PC-3 (cell line): ENCODE measurements around the gene DMRTA2. TPM values are rescaled to one million over a fixed set of nuclear protein-coding genes. Genes with fewer than 3 reads are reported as not detected.

Source experiments
- ATAC-seq: fragments of 200-7000 bp; cut with Tn5 transposase; 2 replicates; pipeline ENCODE4 v1.9.1; 2020; ENCODE audit warnings: mild to moderate bottlenecking, moderate library complexity
- BruUV-seq: library from RNA; stranded (reverse); fragments of 400-500 nt; replicated peaks from 2 replicates; lab custom pipeline; 2021; lab: Mats Ljungman, UMichigan
- CTCF ChIA-PET: fragments of 300-600 bp; sonication (Branson Sonifier 250); formaldehyde crosslinking; loops from one replicate; lab custom pipeline; 2022; ENCODE audit warnings: antibody characterized with exemption; lab: Charles Lee
- POLR2A ChIA-PET: fragments of 300-600 bp; sonication (Branson Sonifier 250); formaldehyde crosslinking; loops from one replicate; lab custom pipeline; 2022; ENCODE audit warnings: antibody characterized with exemption; ENCODE audit not compliant: unreplicated experiment; lab: Charles Lee
- DNase-seq: peaks from one replicate; pipeline ENCODE4 v3.0.0-alpha.2; 2015
- H2AFZ ChIP-seq: fragments of 300-600 bp; sonication (generic); 2 replicates; pipeline ENCODE4 v1.6.0; 2016; ENCODE audit warnings: antibody characterized with exemption, low read length
- H3F3A ChIP-seq: fragments of 300-600 bp; sonication (generic); one replicate; pipeline ENCODE4 v1.6.0; 2017; ENCODE audit warnings: antibody characterized with exemption, low read length, control low read depth, mild to moderate bottlenecking; ENCODE audit not compliant: unreplicated experiment
- H3K27ac ChIP-seq: fragments of 300-600 bp; sonication (generic); 2 replicates; pipeline ENCODE4 v1.5.1; 2016; ENCODE audit warnings: mild to moderate bottlenecking, low read length
- H3K27me3 ChIP-seq: fragments of 300-600 bp; sonication (generic); 2 replicates; pipeline ENCODE4 v1.6.1; 2016; ENCODE audit warnings: low read length, mixed read lengths
- H3K36me3 ChIP-seq: fragments of 300-600 bp; sonication (generic); 2 replicates; pipeline ENCODE4 v1.6.1; 2016; ENCODE audit warnings: low read depth, mixed run types, low read length, mixed read lengths
- H3K4me1 ChIP-seq: fragments of 300-600 bp; sonication (generic); 2 replicates; pipeline ENCODE4 v1.5.1; 2016; ENCODE audit warnings: low read length; ENCODE audit not compliant: insufficient read depth
- H3K4me2 ChIP-seq: fragments of 300-600 bp; sonication (generic); 2 replicates; pipeline ENCODE4 v1.6.0; 2016; ENCODE audit warnings: low read length
- H3K4me3 ChIP-seq: fragments of 300-600 bp; sonication (generic); 2 replicates; pipeline ENCODE4 v1.5.1; 2016; ENCODE audit warnings: mild to moderate bottlenecking, low read length, mixed read lengths
- H3K79me2 ChIP-seq: fragments of 300-600 bp; sonication (generic); 2 replicates; pipeline ENCODE4 v1.6.1; 2017; ENCODE audit warnings: low read length, mixed read lengths
- H3K9ac ChIP-seq: fragments of 300-600 bp; sonication (generic); 2 replicates; pipeline ENCODE4 v1.6.0; 2016; ENCODE audit warnings: mild to moderate bottlenecking, low read length
- H3K9me2 ChIP-seq: fragments of 300-600 bp; sonication (generic); replicated peaks from 2 replicates; pipeline ENCODE4 v1.6.1; 2016; ENCODE audit warnings: mixed run types, low read length, mixed read lengths
- H3K9me3 ChIP-seq: fragments of 300-600 bp; sonication (generic); 2 replicates; pipeline ENCODE4 v1.6.1; 2016; ENCODE audit warnings: low read length, mixed read lengths
- H4K20me1 ChIP-seq: fragments of 300-600 bp; sonication (generic); 2 replicates; pipeline ENCODE4 v1.6.1; 2016; ENCODE audit warnings: low read length, mixed read lengths
- EZH2 ChIP-seq: fragments of 300-600 bp; sonication (generic); IDR thresholded peaks from one replicate; pipeline ENCODE4 v1.6.1; 2017; ENCODE audit warnings: antibody characterized with exemption, mild to moderate bottlenecking, low read length; ENCODE audit not compliant: unreplicated experiment
- EZH2phosphoT487 ChIP-seq: fragments of 300-600 bp; sonication (generic); IDR thresholded peaks from 2 replicates; pipeline ENCODE4 v1.6.1; 2018; ENCODE audit warnings: mild to moderate bottlenecking, antibody characterized with exemption, low read length, borderline replicate concordance
- intact Hi-C: fragments of 100-400 bp; cut with micrococcal nuclease; formaldehyde crosslinking; loops from 2 replicates; pipeline ENCODE4 v1.9.0; 2023
- total RNA-seq: library from RNA; depleted of rRNA; stranded (reverse); fragments of >200 nt; gene quantifications from 2 replicates; pipeline ENCODE4 v1.2.3, GENCODE V29; 2014
- TF ChIP-seq, protein P1 (sequence below): fragments of 300-600 bp; sonication (generic); conservative IDR thresholded peaks from 2 replicates; pipeline ENCODE4 v1.5.1; 2017; ENCODE audit warnings: antibody characterized with exemption, low read depth, mild to moderate bottlenecking, low read length

The DMRTA2 gene
- total RNA-seq, 1 experiment from 2014 or later = not detected

DNA sequence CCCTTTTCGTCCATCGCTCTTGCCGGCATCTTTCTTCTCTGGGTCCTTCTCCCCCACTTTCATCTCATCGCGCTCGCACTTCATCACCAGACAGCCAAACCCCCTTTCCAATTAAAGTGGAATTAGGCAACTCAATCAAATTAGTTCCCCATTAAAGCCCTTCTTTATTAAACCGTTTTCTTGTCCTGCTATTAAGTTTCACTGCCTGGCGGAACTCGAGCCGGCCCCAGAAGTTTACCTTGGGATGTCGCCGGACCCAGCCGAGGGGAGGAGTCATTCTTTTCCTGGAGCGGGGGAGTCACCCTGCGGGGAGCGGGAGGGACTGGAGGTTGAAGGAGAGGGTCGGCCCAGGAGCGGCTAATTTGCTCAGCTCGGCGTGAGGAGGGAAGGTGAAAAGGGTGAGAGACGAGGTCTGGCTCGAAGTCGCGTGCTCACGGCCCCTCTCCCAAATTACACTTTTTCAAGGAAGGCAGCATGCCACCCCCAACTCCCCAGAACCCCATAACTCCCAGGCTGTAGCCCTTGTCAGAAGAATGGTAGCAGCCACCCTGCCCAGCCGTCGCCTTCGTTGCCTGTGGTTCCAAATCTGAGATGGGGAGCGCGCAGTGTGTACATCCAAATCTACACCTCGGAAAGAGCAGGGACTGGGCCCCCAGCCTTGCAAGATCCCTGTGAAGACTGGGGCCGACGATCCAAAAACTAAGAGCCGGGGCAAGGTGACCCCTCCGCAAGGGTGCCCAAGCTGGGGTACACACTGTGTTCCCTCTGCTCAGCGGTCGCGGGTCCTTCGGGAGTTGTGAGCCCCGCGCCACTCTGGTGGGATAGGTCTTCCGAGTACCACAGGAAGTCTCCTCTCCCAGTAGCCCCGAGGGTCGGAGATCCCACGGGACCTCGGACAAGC is 6.4 kb downstream of the DMRTA2 start:
- H3K27ac ChIP-seq = no peak overlapping the region
- H3K27me3 ChIP-seq = no peaks in the 10 kb centered on the region
- H3K79me2 ChIP-seq = no peaks in the 10 kb centered on the region
- no TSS peak for BruUV-seq
- DNase-seq (no peak), ATAC-seq (no peak)
- H4K20me1 ChIP-seq = no peaks in the 10 kb centered on the region
- H3K9me3 ChIP-seq = no peaks in the 10 kb centered on the region
- CTCF ChIA-PET = no interaction called here
- no peaks in the 10 kb centered on the region for H3K9me2 ChIP-seq
- H3K4me3 ChIP-seq = no peak overlapping the region
- no peak overlapping the region for H3K9ac ChIP-seq
- intact Hi-C loops = no loop called here
- H3F3A ChIP-seq = no peaks in the 10 kb centered on the region
- POLR2A ChIA-PET = no interaction called here
- TF ChIP-seq EZH2 = no peak
- TF ChIP-seq, protein P1, sequence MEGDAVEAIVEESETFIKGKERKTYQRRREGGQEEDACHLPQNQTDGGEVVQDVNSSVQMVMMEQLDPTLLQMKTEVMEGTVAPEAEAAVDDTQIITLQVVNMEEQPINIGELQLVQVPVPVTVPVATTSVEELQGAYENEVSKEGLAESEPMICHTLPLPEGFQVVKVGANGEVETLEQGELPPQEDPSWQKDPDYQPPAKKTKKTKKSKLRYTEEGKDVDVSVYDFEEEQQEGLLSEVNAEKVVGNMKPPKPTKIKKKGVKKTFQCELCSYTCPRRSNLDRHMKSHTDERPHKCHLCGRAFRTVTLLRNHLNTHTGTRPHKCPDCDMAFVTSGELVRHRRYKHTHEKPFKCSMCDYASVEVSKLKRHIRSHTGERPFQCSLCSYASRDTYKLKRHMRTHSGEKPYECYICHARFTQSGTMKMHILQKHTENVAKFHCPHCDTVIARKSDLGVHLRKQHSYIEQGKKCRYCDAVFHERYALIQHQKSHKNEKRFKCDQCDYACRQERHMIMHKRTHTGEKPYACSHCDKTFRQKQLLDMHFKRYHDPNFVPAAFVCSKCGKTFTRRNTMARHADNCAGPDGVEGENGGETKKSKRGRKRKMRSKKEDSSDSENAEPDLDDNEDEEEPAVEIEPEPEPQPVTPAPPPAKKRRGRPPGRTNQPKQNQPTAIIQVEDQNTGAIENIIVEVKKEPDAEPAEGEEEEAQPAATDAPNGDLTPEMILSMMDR = no peak
- no peak for TF ChIP-seq EZH2phosphoT487
- H3K4me2 ChIP-seq = no peak overlapping the region
- no peaks in the 10 kb centered on the region for H3K4me1 ChIP-seq
- no peaks in the 10 kb centered on the region for H3K36me3 ChIP-seq
- H2AFZ ChIP-seq = no peak overlapping the region

DNA sequence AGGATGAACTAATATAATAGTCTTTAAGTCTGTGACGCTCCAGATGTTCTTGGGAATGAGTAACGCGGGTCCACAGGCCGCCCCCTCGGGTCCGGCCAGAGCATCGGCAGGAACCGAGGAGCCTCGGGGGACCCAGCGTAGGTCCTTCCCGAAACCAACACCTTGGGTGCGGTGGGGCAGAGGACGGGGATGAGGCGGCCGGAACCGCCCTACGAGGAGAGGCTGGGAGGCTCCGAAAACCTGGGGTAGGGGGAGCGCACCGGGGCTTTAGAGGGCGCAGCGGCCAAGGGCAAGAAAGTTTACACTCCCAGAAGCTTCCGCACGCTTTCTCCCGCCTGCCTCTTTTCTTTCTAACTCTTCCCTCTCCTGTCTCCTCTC is 7.1 kb downstream of the DMRTA2 start:
- Histone ChIP-seq H3K9me2 (no peaks in the 10 kb centered on the region), H4K20me1 (no peaks in the 10 kb centered on the region), H3K4me1 (no peaks in the 10 kb centered on the region), H3K36me3 (no peaks in the 10 kb centered on the region), H3K4me2 (no peak overlapping the region), H3K27ac (no peak overlapping the region), H3K9me3 (no peaks in the 10 kb centered on the region), H3K9ac (no peak overlapping the region), H3K27me3 (no peaks in the 10 kb centered on the region), H3F3A (no peaks in the 10 kb centered on the region), H3K79me2 (no peaks in the 10 kb centered on the region), H3K4me3 (no peak overlapping the region), H2AFZ (no peak overlapping the region)
- intact Hi-C loops = no loop called here
- CTCF ChIA-PET = no interaction called here
- no TSS peak for BruUV-seq
- TF ChIP-seq, protein P1 = no peak
- TF ChIP-seq EZH2 = no peak
- no peak for TF ChIP-seq EZH2phosphoT487
- ATAC-seq = no peak
- DNase-seq = no peak
- POLR2A ChIA-PET = no interaction called here
